MM.1S (cell line): ENCODE data around the gene ENKD1.

Experiments used
- CTCF ChIP-seq: fragments of 300-600 bp; sonication (generic); IDR thresholded peaks from 2 replicates; pipeline ENCODE4 v1.5.1; 2016; ENCODE audit warnings: antibody characterized with exemption, low read length, mixed read lengths
- EZH2phosphoT487 ChIP-seq: fragments of 300-600 bp; sonication (generic); IDR thresholded peaks from 2 replicates; pipeline ENCODE4 v1.6.1; 2018; ENCODE audit warnings: antibody characterized with exemption, low read length

GRCh38 chr16:67657751-67658518, 8.6 kb downstream of the ENKD1 start:
- TF ChIP-seq CTCF (no peak), EZH2phosphoT487 (no peak)
